ENCODE data around the gene LAMC3.
"Not testable (repeated sequence)": the region's sequence is repeated elsewhere in the genome, so short reads cannot be mapped to it uniquely, and the experiment has no call there.

The LAMC3 gene

DNA sequence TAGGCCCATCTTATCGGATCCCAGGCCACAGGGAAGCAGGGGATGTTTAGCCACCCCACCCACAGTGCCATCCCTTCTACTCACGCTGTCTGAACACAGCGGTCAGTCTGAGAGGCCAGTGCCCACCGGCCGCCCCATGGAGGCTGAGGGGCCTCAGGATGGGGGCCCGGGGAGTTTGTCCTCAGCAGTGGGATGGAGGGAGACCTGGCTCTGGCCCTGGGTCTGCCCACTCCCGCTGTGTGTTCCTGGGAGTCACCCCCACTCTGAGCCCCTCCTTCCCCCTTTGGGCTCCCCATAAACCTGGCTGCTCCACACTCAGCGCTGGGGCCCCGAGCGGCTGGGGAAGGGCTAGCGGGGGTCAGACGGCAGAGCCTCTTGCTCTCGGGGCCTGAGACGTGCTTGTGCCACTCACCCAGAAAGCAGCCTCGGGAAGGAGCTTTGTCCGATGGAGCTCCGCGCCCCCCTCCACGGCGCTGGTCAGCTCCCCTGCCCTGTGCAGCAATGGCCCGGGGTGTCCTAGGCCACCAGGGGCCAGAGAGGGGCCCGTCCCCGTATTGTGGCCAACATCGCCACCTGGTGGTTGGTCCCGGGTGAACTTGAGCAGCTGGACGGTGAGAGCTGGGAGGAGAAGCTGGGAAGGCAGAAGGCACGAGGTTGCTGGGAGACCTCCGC is 10.9 kb upstream of the LAMC3 start:
- ATAC-seq: peak; percentile 95
- TF ChIP-seq BACH2 (CRISPR knock-in tag; IDR thresholded peaks at IDR 0.05; ENCODE audit: borderline replicate concordance) (no peak), RARB (CRISPR knock-in tag; IDR thresholded peaks at IDR 0.05) (no peak), CSDC2 (CRISPR knock-in tag; IDR thresholded peaks at IDR 0.05) (no peak), POU6F1 (CRISPR knock-in tag; IDR thresholded peaks at IDR 0.05; ENCODE audit: borderline replicate concordance, low read depth) (no peak), OSR1 (CRISPR knock-in tag; IDR thresholded peaks at IDR 0.05) (no peak), ZNF70 (CRISPR knock-in tag; IDR thresholded peaks at IDR 0.05) (no peak), ZNF565 (CRISPR knock-in tag; conservative IDR thresholded peaks at IDR 0.05; ENCODE audit: low read depth) (no peak), ZFP30 (CRISPR knock-in tag; IDR thresholded peaks at IDR 0.05) (no peak), GLIS3 (CRISPR knock-in tag; IDR thresholded peaks at IDR 0.05) (no peak), ESRRG (CRISPR knock-in tag; IDR thresholded peaks at IDR 0.05) (no peak), ZFP3 (CRISPR knock-in tag; IDR thresholded peaks at IDR 0.05) (no peak)
- TF ChIP-seq, protein P1, sequence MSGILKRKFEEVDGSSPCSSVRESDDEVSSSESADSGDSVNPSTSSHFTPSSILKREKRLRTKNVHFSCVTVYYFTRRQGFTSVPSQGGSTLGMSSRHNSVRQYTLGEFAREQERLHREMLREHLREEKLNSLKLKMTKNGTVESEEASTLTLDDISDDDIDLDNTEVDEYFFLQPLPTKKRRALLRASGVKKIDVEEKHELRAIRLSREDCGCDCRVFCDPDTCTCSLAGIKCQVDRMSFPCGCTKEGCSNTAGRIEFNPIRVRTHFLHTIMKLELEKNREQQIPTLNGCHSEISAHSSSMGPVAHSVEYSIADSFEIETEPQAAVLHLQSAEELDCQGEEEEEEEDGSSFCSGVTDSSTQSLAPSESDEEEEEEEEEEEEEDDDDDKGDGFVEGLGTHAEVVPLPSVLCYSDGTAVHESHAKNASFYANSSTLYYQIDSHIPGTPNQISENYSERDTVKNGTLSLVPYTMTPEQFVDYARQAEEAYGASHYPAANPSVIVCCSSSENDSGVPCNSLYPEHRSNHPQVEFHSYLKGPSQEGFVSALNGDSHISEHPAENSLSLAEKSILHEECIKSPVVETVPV (CRISPR knock-in tag; IDR thresholded peaks at IDR 0.05): no peak

DNA sequence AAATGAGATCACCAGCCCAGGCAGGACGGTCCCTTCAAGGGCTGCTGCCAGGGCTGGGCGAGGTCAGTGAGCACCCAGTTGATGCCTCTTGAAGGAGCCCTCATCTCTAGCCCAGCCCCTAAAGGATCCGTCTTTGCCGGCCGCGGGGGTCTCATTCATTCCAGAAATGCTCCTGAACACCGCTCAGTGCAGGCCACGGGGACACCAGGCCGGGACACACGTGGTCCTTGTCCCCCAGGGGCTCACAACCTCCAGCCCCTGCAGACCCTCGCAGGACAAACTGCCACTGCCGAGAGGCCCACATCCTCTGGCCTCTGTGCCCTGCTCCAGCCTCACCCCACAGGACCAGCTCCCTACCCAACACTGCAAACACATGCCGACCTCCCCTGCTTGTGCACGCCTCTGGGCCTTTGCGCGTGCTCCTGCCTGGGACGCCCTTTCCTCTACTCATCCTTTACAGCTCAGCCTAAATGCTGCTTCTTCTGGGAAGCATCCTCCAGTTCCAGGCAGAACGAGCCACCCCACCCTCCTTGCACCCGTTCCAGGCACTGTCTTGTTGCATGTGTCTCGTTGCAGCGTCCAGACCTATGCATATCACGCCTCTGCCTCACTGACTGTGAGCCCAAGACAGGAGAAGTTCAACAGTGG is 10.3 kb upstream of the LAMC3 start:
- ATAC-seq: peak; percentile 18
- TF ChIP-seq, protein P1 (CRISPR knock-in tag; IDR thresholded peaks at IDR 0.05): no peak
- no peak for TF ChIP-seq BACH2 (CRISPR knock-in tag; IDR thresholded peaks at IDR 0.05; ENCODE audit: borderline replicate concordance)

GRCh38 chr9:130999245-130999623 is 9.7 kb upstream of the LAMC3 start:
- TF ChIP-seq ESRRG (CRISPR knock-in tag; IDR thresholded peaks at IDR 0.05) (no peak), PATZ1 (CRISPR knock-in tag; IDR thresholded peaks at IDR 0.05; ENCODE audit: borderline replicate concordance) (no peak), CSDC2 (CRISPR knock-in tag; IDR thresholded peaks at IDR 0.05) (no peak), ARNTL (CRISPR knock-in tag; IDR thresholded peaks at IDR 0.05; ENCODE audit: borderline replicate concordance, low read depth) (no peak), SNAI2 (CRISPR knock-in tag; IDR thresholded peaks at IDR 0.05) (no peak), ZC3H10 (CRISPR knock-in tag; IDR thresholded peaks at IDR 0.05) (no peak), ZFP3 (CRISPR knock-in tag; IDR thresholded peaks at IDR 0.05) (no peak), OSR1 (CRISPR knock-in tag; IDR thresholded peaks at IDR 0.05) (no peak), ZFP30 (CRISPR knock-in tag; IDR thresholded peaks at IDR 0.05) (no peak), PPARA (CRISPR knock-in tag; IDR thresholded peaks at IDR 0.05; ENCODE audit: borderline replicate concordance) (no peak), RARB (CRISPR knock-in tag; IDR thresholded peaks at IDR 0.05) (no peak), ZNF70 (CRISPR knock-in tag; IDR thresholded peaks at IDR 0.05) (no peak)
- TF ChIP-seq, protein P1 (CRISPR knock-in tag; IDR thresholded peaks at IDR 0.05): no peak
- ATAC-seq: no peak

DNA sequence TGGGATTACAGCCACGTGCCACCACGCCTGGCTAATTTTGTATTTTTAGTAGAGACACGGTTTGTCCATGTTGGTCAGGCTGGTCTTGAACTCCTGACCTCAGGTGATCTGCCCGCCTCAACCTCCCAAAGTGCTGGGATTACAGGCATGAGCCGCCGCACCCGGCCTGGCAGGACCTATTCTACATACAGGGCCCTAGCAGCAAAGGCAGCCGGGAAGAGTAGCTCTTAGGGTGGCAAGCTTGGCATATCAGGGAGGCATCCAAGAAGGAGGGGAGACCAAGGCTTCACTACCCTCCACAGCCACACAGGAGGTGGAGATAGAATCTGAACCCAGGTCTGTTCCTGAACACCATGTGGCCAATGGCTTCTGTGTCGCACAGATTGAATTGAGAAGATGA is 8.4 kb upstream of the LAMC3 start:
- ATAC-seq: not testable (repeated sequence)
